GM21737 (cell line): Measurements from ENCODE around the gene EME1.

Experiments used
- ATAC-seq: cut with Tn5 transposase; IDR thresholded peaks from one replicate; pipeline ENCODE4 v1.9.1; 2021; ENCODE audit warnings: mild to moderate bottlenecking, moderate library complexity; ENCODE audit not compliant: unreplicated experiment

The EME1 gene

GRCh38 chr17:50347894-50348291, 25.1 kb upstream of the EME1 start:
- ATAC-seq = no peak

GRCh38 chr17:50348522-50349242, 24.3 kb upstream of the EME1 start:
- no peak for ATAC-seq

GRCh38 chr17:50349243-50349600, 23.8 kb upstream of the EME1 start:
- ATAC-seq = no peak

- ATAC-seq = no peak
Measured at GRCh38 chr17:50350733-50351132, 22.3 kb upstream of the EME1 start.

GRCh38 chr17:50352072-50352692, 20.8 kb upstream of the EME1 start:
- ATAC-seq = no peak

GRCh38 chr17:50352693-50353599, 20.1 kb upstream of the EME1 start:
- no peak for ATAC-seq

- ATAC-seq = no peak
Measured at GRCh38 chr17:50353600-50354195, 19.3 kb upstream of the EME1 start.

GRCh38 chr17:50354198-50354597, 18.8 kb upstream of the EME1 start:
- no peak for ATAC-seq

GRCh38 chr17:50354776-50355175, 18.3 kb upstream of the EME1 start:
- ATAC-seq = no peak

- ATAC-seq = no peak
Measured at GRCh38 chr17:50355336-50355700, 17.7 kb upstream of the EME1 start.

- no peak for ATAC-seq
Measured at GRCh38 chr17:50355701-50356341, 17.2 kb upstream of the EME1 start.

GRCh38 chr17:50356418-50356817, 16.6 kb upstream of the EME1 start:
- no peak for ATAC-seq

- ATAC-seq = no peak
Measured at GRCh38 chr17:50356892-50357510, 16.0 kb upstream of the EME1 start.

- ATAC-seq = no peak
Measured at GRCh38 chr17:50358177-50358576, 14.9 kb upstream of the EME1 start.

- no peak for ATAC-seq
Measured at GRCh38 chr17:50359005-50359699, 13.9 kb upstream of the EME1 start.

GRCh38 chr17:50359998-50360461, 13.0 kb upstream of the EME1 start:
- no peak for ATAC-seq

- no peak for ATAC-seq
Measured at GRCh38 chr17:50360486-50361115, 12.4 kb upstream of the EME1 start.

GRCh38 chr17:50361561-50362480, 11.2 kb upstream of the EME1 start:
- ATAC-seq = no peak
